HG02588 (cell line): ENCODE data around the gene MMRN1.

Source experiments
- ATAC-seq: cut with Tn5 transposase; IDR thresholded peaks from one replicate; pipeline ENCODE4 v1.9.1; 2021; ENCODE audit warnings: mild to moderate bottlenecking, moderate library complexity; ENCODE audit not compliant: unreplicated experiment

The MMRN1 gene

DNA sequence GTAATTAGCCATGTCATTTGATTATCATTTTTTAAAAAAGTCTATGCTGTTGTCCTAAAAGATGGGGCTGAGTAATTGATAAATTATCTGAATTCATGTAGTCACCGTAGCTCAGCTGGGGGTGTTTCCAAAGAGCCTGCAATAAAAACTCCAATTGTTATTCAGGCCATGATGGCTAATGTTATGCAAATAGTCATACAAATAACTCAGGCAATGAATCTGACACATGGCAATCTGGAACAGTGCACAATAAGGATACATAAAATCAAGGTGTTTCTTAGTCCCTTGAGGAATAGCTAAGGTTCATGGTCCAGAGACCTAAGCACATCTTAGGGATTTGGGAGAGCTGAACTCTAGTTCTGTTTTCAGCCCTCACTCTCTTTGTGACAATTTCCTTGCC, 15.2 kb downstream of the MMRN1 start:
- ATAC-seq, result no peak

DNA sequence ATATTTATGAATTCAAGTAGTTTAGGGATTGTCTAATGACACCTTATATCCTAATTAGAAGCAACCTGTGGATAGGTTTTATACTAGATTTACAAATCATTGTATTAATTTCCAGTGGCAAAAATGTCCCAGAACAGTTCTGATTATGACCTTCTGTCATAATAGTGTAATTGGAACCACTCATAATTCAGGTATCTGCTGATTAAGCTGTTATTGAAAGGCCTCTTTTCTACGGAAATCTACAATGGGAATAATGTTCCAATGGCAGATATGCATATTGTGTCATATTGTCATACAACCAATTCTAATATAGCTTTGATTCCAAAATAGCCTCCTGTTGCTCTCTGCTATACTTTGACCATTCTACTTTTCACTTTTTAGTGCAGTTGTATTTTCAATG, 19.0 kb downstream of the MMRN1 start:
- ATAC-seq, result no peak

GRCh38 chr4:89914609-89915550, 20.2 kb downstream of the MMRN1 start:
- no peak for ATAC-seq

- no peak for ATAC-seq
Observed at GRCh38 chr4:89915937-89916336, 21.3 kb downstream of the MMRN1 start.

DNA sequence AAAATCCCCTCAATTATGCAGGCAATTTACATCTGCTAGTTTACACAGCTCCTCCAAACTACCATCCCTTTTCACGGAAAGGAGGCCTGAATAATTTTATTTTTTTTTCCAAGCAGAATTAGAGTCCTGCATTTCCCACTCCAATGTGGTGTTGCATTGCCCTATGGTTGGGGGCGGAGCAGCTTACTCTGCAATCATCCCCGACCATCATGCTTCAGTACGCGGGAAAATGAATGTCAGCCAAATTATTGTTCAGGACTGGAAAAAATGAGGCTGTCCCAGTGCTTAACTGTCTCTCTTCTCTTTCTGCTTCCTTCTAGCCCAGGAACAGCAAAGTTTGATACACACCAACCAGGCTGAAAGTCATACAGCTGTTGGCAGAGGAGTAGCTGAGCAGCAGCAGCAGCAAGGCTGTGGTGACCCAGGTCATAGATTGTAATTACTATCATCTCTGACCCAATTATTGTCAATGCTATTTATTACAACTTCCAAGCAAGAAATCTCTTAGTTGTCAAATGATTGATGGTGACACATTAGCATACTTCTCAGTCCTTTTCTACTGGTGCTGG, 28.3 kb downstream of the MMRN1 start:
- ATAC-seq, result no peak

DNA sequence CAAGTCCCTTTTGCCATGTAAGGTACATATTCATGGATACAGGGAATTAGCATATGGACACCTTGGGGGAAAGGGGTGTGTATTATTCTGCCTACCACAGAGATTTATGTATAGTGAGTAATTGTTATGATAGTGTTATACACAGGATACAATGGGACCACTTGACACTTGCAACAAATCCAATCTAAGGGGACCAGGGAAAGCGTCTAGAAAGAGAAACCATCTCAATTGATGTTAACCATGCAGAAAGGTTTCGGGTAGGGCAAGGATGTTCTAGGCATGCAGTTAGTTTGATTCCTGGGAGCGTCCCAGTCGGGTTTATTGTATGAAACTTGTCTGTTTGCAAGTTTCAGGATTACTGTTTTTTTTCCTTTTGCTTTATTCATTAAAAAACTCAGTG, 34.2 kb downstream of the MMRN1 start:
- no peak for ATAC-seq

- ATAC-seq, result peak; percentile 81
Observed at GRCh38 chr4:89929425-89930159, 34.9 kb downstream of the MMRN1 start.

GRCh38 chr4:89939546-89939945, 44.9 kb downstream of the MMRN1 start:
- no peak for ATAC-seq

DNA sequence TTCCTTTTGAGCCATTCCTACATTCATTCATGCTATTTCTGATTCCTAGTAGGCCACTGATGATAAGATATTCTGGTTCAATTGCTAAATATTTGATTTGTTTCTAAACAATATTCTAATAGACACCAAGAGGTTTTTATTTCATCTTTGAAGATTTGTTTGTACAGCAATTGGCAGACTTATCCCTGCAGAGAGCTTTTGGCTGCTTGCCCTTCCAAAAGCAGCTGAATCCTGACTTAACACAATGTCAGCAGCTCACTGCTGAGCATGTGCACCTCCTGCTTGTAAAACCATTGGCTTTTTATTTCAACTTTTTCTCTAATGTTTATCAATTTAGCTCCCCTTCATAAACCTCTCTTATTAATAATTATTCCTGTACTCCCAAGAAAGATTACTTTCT, 45.3 kb downstream of the MMRN1 start:
- ATAC-seq, result no peak

DNA sequence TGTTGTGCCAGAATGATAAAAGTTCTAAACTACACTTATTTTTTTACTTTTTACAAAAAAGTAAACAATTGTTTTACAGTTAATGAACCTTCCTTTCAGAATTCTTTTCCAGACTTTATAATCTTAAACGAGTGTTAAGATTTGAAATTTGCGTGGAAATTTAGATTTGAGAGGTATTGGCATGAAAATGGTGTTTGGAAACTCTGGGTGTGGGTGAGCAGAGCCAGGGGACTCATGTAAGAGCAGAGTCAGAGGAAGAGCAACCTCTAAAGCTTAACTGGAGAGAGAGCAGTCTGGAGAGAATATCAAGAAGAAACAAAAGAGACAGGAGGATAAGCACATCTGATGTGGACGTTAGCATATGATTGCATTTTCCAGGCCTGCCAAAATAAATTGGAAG, 48.2 kb downstream of the MMRN1 start:
- no peak for ATAC-seq

- no peak for ATAC-seq
Observed at GRCh38 chr4:89949782-89950387, 55.2 kb downstream of the MMRN1 start.

- ATAC-seq, result no peak
Observed at GRCh38 chr4:89952458-89952857, 57.8 kb downstream of the MMRN1 start.

GRCh38 chr4:89954906-89955695, 60.4 kb downstream of the MMRN1 start:
- no peak for ATAC-seq

GRCh38 chr4:89957046-89957926, 62.6 kb downstream of the MMRN1 start:
- ATAC-seq, result no peak

DNA sequence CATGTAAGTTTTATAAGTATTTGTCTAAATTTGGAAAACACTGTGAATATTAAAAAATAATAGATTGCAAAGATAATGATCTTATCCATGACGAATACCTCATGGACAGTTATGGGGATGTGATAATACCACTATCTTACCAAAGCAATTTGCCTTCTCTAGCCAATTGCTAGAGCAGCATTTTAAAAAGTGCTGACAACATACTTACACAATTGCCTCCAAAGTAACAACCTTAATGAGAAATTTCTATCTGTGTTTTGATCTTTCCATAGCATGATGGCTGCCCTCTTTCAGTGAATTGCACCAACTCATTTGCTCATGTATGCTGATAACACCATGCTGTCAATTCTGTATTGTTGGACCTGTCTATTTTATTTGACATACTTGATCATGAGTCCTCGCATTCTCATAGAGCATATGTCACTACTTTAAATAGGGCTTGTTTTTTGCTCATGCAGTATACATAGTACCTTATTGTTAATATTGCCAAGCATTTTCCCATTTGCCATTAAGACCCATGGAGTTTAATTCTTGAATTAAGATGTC, 87.2 kb downstream of the MMRN1 start:
- ATAC-seq, result no peak

DNA sequence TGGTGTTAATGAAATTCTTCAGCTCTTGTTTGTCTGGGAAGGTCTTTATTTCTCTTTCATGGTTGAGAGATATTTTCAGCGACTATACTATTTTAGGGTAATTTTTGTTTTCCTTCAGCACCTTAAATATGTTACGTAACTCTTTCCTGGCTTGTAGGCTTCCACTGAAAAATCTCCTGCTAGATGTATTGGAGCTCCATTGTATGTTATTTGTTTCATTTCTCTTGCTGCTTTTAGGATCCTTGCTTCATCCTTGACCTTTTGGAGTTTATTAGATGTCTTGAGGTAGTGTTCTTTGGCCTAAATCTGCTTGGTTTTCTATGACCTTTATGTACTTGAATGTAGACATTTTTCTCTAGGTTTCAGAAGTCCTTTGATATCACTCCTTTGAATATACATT, 93.6 kb downstream of the MMRN1 start:
- ATAC-seq, result no peak

DNA sequence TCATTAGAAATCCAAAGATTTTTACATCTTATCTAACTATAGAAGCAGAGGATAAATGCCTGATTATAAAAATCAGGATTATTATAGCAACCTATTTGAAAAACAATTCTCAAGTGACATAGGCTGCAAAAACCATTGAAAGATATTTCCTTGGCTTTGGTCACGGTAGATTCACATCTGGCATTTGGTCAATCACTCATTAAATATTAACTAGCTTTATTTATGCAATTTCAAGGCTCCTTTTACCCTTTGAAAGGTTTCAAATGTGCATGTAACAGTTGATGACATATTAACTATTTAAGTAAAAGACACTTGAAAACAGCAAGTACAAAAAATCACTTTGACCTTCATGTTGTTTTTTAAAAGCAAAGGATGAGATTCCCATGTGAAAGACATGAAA, 98.1 kb downstream of the MMRN1 start:
- ATAC-seq, result no peak

GRCh38 chr4:89994176-89994873, 99.7 kb downstream of the MMRN1 start:
- ATAC-seq, result no peak

- no peak for ATAC-seq
Observed at GRCh38 chr4:89995006-89995405, 100.4 kb downstream of the MMRN1 start.
